MCF 10A (cell line): Measurements from ENCODE around the gene SPECC1L. TPM values are rescaled to one million over a fixed set of nuclear protein-coding genes. Genes with fewer than 3 reads are reported as not detected.

ENCODE experiments used
- BruUV-seq: library from RNA; stranded (reverse); fragments of 400-500 nt; replicated peaks from 2 replicates; lab custom pipeline; 2021; lab: Mats Ljungman, UMichigan
- CTCF ChIA-PET: fragments of 300-600 bp; sonication (Branson Sonifier 250); formaldehyde crosslinking; extraction: SDS; loops from one replicate; lab custom pipeline; 2021; ENCODE audit warnings: antibody characterized with exemption, inconsistent platforms; lab: Yijun Ruan, JAX
- POLR2A ChIA-PET: fragments of 300-600, 350-650 bp; sonication (Branson Sonifier 250); formaldehyde crosslinking; extraction: SDS; loops from one replicate; lab custom pipeline; 2020; ENCODE audit warnings: antibody characterized with exemption, inconsistent platforms; lab: Yijun Ruan, JAX
- DNase-seq: peaks from one replicate; pipeline ENCODE4 v3.0.0-alpha.2; 2018; ENCODE audit not compliant: unreplicated experiment
- H3K27ac Mint-ChIP-seq: one replicate; pipeline ENCODE4 v1.8.0; 2022; ENCODE audit warnings: mild to moderate bottlenecking, low read depth, mixed read lengths; ENCODE audit not compliant: unreplicated experiment
- H3K27me3 Mint-ChIP-seq: one replicate; pipeline ENCODE4 v1.8.0; 2022; ENCODE audit warnings: mixed read lengths; ENCODE audit not compliant: insufficient read depth, unreplicated experiment
- H3K36me3 Mint-ChIP-seq: one replicate; pipeline ENCODE4 v1.8.0; 2022; ENCODE audit warnings: mild to moderate bottlenecking, moderate library complexity, mixed read lengths; ENCODE audit not compliant: insufficient read depth, unreplicated experiment
- H3K4me1 Mint-ChIP-seq: one replicate; pipeline ENCODE4 v1.8.0; 2022; ENCODE audit warnings: mixed read lengths; ENCODE audit not compliant: insufficient read depth, unreplicated experiment
- H3K4me3 Mint-ChIP-seq: one replicate; pipeline ENCODE4 v1.8.0; 2022; ENCODE audit warnings: mild to moderate bottlenecking, moderate library complexity, mixed read lengths; ENCODE audit not compliant: unreplicated experiment
- H3K9me3 Mint-ChIP-seq: one replicate; pipeline ENCODE4 v1.8.0; 2022; ENCODE audit warnings: mixed read lengths; ENCODE audit not compliant: unreplicated experiment
- CTCF ChIP-seq: fragments of 200-600 bp; IDR thresholded peaks from one replicate; pipeline ENCODE4 v1.8.0; 2022; ENCODE audit warnings: antibody characterized with exemption, mild to moderate bottlenecking; ENCODE audit not compliant: unreplicated experiment
- intact Hi-C: fragments of 100-400 bp; cut with micrococcal nuclease; formaldehyde crosslinking; loops from 2 replicates; pipeline ENCODE4 v1.14.1; 2022
- total RNA-seq: library from RNA; stranded (reverse); gene quantifications from 2 replicates; pipeline ENCODE4 v1.2.3, GENCODE V29; 2022

The SPECC1L gene
- total RNA-seq, 1 experiment from 2014 or later: 60.4 TPM

DNA sequence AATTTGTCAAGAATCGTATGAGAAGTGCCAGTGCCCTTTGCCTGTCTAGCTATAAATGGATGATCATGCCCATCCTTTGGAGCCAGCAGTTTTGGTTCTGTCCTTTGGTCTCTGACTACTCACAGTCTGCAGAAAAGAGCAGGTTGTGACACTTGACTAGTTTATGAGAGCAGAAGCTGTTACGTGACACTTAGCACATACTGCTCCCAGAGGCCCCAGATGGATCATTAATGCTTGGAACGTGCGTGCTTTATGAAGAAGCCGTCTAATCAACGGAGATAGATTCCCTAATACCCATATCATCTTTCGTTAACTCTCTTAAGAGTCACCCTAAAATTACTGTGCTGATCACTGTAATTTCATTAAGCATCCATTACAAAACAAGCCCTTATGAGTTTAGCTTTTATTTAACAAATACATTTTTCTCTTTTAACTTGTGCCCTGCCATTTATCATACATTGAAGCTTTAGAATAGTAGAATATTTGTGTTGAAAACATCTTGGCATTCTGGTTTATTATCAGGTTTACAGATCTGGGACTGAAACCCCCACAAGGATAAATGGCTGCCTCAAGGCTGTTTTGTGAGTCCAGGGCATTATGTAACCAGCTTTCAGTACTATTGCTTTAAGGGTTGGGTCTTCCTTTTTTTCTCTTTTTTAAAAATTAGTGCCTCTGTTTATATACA, 109.7 kb downstream of the SPECC1L start:
- H3K4me1 Mint-ChIP-seq: no peaks in the 10 kb centered on the region
- intact Hi-C loops: no loop called here
- no peak for DNase-seq
- H3K4me3 Mint-ChIP-seq: no peak overlapping the region
- no peaks in the 10 kb centered on the region for H3K9me3 Mint-ChIP-seq
- H3K27me3 Mint-ChIP-seq: no peaks in the 10 kb centered on the region
- ChIA-PET POLR2A (no interaction called here), CTCF (interaction anchor here (0.8 kb wide), 1 partner anchor 13 kb away, joined by 3 read pairs; no protein-coding TSS in a partner anchor)
- TF ChIP-seq CTCF: no peak
- BruUV-seq: no TSS peak
- H3K36me3 Mint-ChIP-seq: peaks cover 48% of the 10 kb centered on the region
- H3K27ac Mint-ChIP-seq: no peak overlapping the region

- CTCF ChIA-PET: interaction anchor here (0.7 to 0.8 kb wide), 2 partner anchors 13 to 122 kb away, joined by 3 read pairs; no protein-coding TSS in a partner anchor
- POLR2A ChIA-PET: no interaction called here
- no peak for TF ChIP-seq CTCF
- no peaks in the 10 kb centered on the region for H3K4me1 Mint-ChIP-seq
- no peaks in the 10 kb centered on the region for H3K9me3 Mint-ChIP-seq
- no peak overlapping the region for H3K27ac Mint-ChIP-seq
- intact Hi-C loops: no loop called here
- H3K4me3 Mint-ChIP-seq: no peak overlapping the region
- BruUV-seq: no TSS peak
- peaks cover 44% of the 10 kb centered on the region for H3K36me3 Mint-ChIP-seq
- no peaks in the 10 kb centered on the region for H3K27me3 Mint-ChIP-seq
- DNase-seq: no peak
These were observed 110.2 kb downstream of the SPECC1L start for GRCh38 chr22:24380905-24381230.

DNA sequence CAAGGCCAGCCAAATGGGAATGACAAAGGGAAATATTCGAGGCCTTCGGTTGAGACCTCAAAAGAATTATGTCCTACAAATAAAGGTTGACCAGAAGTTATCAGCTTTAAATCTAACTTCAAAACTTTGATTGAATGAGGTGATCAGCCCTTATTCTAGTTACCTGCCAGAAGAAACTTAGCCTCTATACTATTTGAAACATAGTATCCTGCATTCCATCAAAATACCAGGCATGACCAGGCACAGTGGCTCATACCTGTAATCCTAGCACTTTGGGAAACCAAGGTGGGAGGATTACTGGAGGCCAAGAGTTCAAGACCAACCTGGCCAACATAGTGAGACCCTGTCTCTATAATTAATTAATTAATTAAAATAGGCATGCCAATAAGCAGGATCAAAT, 112.4 kb downstream of the SPECC1L start:
- Mint-ChIP-seq H3K27me3 (no peaks in the 10 kb centered on the region), H3K4me1 (no peaks in the 10 kb centered on the region), H3K9me3 (no peaks in the 10 kb centered on the region), H3K36me3 (peaks cover 31% of the 10 kb centered on the region), H3K27ac (no peak overlapping the region), H3K4me3 (no peak overlapping the region)
- intact Hi-C loops: no loop called here
- no TSS peak for BruUV-seq
- DNase-seq: no peak
- ChIA-PET POLR2A (no interaction called here), CTCF (interaction anchor here (0.6 kb wide), 2 partner anchors 16 to 56 kb away, joined by 3 read pairs; no protein-coding TSS in a partner anchor)
- no peak for TF ChIP-seq CTCF

- POLR2A ChIA-PET: no interaction called here
These were observed 113.5 kb downstream of the SPECC1L start for GRCh38 chr22:24384131-24384530.

More at GRCh38 chr22:24384131-24384530, 113.5 kb downstream of the SPECC1L start:
- Mint-ChIP-seq H3K36me3 (peaks cover 35% of the 10 kb centered on the region), H3K4me3 (no peak overlapping the region), H3K4me1 (no peaks in the 10 kb centered on the region), H3K9me3 (no peaks in the 10 kb centered on the region), H3K27me3 (no peaks in the 10 kb centered on the region), H3K27ac (no peak overlapping the region)
- BruUV-seq: no TSS peak
- intact Hi-C loops: no loop called here
- TF ChIP-seq CTCF: no peak
- CTCF ChIA-PET: no interaction called here
- DNase-seq: no peak
